Karpas-422 (cell line): Measurements from ENCODE around the gene APP. TPM values are rescaled to one million over a fixed set of nuclear protein-coding genes. Genes with fewer than 3 reads are reported as not detected.
A peak's percentile ranks its signal among the peaks of the same experiment; 100 is the strongest.

Source experiments
- DNase-seq: peaks from one replicate; pipeline ENCODE4 v3.0.0-alpha.2; 2015
- H2AFZ ChIP-seq: fragments of 200-600 bp; sonication (generic); 2 replicates; pipeline ENCODE4 v1.6.1; 2014; ENCODE audit warnings: antibody characterized with exemption, low read length, mixed read lengths
- H3K27ac ChIP-seq: fragments of 200-600 bp; sonication (generic); 2 replicates; pipeline ENCODE4 v1.5.1; 2014; ENCODE audit warnings: mild to moderate bottlenecking, low read length, moderate library complexity
- H3K27me3 ChIP-seq: fragments of 200-600 bp; sonication (generic); 2 replicates; pipeline ENCODE4 v1.6.1; 2014; ENCODE audit warnings: low read length, mixed read lengths
- H3K36me3 ChIP-seq: fragments of 200-600 bp; sonication (generic); 2 replicates; pipeline ENCODE4 v1.6.1; 2014; ENCODE audit warnings: low read length, mixed read lengths; ENCODE audit not compliant: insufficient read depth
- H3K4me1 ChIP-seq: fragments of 200-600 bp; sonication (generic); 2 replicates; pipeline ENCODE4 v1.6.1; 2014; ENCODE audit warnings: mild to moderate bottlenecking, low read length, mixed read lengths
- H3K4me2 ChIP-seq: fragments of 200-600 bp; sonication (generic); 2 replicates; pipeline ENCODE4 v1.6.1; 2014; ENCODE audit warnings: low read length, low read depth, mild to moderate bottlenecking; ENCODE audit not compliant: poor library complexity, severe bottlenecking
- H3K4me3 ChIP-seq: fragments of 200-600 bp; sonication (generic); 2 replicates; pipeline ENCODE4 v1.5.1; 2014; ENCODE audit warnings: mild to moderate bottlenecking, antibody characterized with exemption, low read length, mixed read lengths
- H3K79me2 ChIP-seq: fragments of 200-600 bp; sonication (generic); 2 replicates; pipeline ENCODE4 v1.6.1; 2014; ENCODE audit warnings: mild to moderate bottlenecking, low read length, mixed read lengths
- H3K9ac ChIP-seq: fragments of 200-600 bp; sonication (generic); 2 replicates; pipeline ENCODE4 v1.6.0; 2014; ENCODE audit warnings: low read length
- H3K9me2 ChIP-seq: fragments of 200-600 bp; sonication (generic), shearing (Covaris generic); replicated peaks from 2 replicates; pipeline ENCODE4 v1.6.0; 2014; ENCODE audit warnings: mild to moderate bottlenecking, low read length, moderate library complexity; ENCODE audit not compliant: insufficient read depth
- H3K9me3 ChIP-seq: fragments of 300-700, 200-600 bp; sonication (generic); 2 replicates; pipeline ENCODE4 v1.6.1; 2014; ENCODE audit warnings: low read length, mixed read lengths
- H4K20me1 ChIP-seq: fragments of 200-600 bp; sonication (generic); 2 replicates; pipeline ENCODE4 v1.6.1; 2014; ENCODE audit warnings: mild to moderate bottlenecking, antibody characterized with exemption, low read length, low read depth; ENCODE audit not compliant: insufficient read depth
- total RNA-seq: library from RNA; depleted of rRNA; stranded (reverse); fragments of >200 nt; shearing (Covaris generic); gene quantifications from 2 replicates; pipeline ENCODE4 v1.2.3, GENCODE V29; 2014; ENCODE audit warnings: low replicate concordance

APP gene
- total RNA-seq, 1 experiment from 2014 or later, result not detected

DNA sequence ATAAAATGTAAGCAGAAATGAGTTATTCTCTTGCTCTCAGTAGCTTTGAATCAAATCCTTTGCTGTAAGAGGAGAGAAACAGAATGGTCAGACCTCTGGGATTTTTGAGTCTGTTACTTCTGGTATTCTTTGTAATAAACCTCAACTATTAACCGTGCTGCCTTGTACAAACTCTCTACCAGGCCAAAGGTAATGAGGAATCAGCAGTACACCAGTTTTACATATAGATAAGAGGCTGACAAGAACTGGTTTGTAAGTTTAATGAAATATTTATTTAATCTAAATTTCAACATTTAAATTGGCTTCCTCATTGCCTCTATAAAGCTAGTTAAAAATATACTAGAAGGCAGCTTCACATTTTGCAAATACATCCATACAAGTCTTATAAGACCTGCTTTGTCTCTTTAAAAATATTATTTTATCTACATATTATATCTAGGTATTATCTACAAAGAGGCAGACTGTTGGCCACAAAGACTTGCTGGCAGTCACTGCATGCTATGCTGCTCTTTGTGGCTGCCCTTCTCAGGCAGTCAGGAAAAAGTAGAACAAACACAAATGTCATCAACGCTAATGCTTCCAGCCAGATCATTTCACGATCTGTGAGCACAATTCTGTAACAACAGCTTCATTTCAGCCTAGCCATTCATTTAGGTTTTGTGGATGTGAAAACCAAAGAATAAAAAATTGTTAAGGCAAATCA, 262.8 kb downstream of the APP start:
- Histone ChIP-seq H4K20me1 (no peaks in the 10 kb centered on the region), H3K9ac (no peak overlapping the region), H3K4me2 (no peak overlapping the region), H3K9me3 (no peaks in the 10 kb centered on the region), H3K4me1 (peaks cover 9% of the 10 kb centered on the region), H3K36me3 (no peaks in the 10 kb centered on the region), H3K4me3 (no peak overlapping the region), H3K79me2 (no peaks in the 10 kb centered on the region), H3K27me3 (no peaks in the 10 kb centered on the region), H3K9me2 (no peaks in the 10 kb centered on the region), H3K27ac (no peak overlapping the region), H2AFZ (no peak overlapping the region)
- DNase-seq, result no peak

GRCh38 chr21:25906587-25906986, 264.0 kb downstream of the APP start:
- Histone ChIP-seq H2AFZ (no peak overlapping the region), H4K20me1 (no peaks in the 10 kb centered on the region), H3K9me3 (no peaks in the 10 kb centered on the region), H3K27ac (no peak overlapping the region), H3K4me3 (no peak overlapping the region), H3K79me2 (no peaks in the 10 kb centered on the region), H3K4me2 (no peak overlapping the region), H3K9me2 (no peaks in the 10 kb centered on the region), H3K9ac (no peak overlapping the region), H3K4me1 (peaks cover 9% of the 10 kb centered on the region), H3K36me3 (no peaks in the 10 kb centered on the region), H3K27me3 (no peaks in the 10 kb centered on the region)
- DNase-seq, result no peak

GRCh38 chr21:25905126-25905525, 265.4 kb downstream of the APP start:
- no peaks in the 10 kb centered on the region for H3K9me2 ChIP-seq
- no peaks in the 10 kb centered on the region for H3K9me3 ChIP-seq
- H3K4me1 ChIP-seq, result peaks cover 9% of the 10 kb centered on the region
- no peaks in the 10 kb centered on the region for H3K79me2 ChIP-seq
- no peak overlapping the region for H3K4me2 ChIP-seq
- H3K36me3 ChIP-seq, result no peaks in the 10 kb centered on the region
- H3K27ac ChIP-seq, result no peak overlapping the region
- DNase-seq, result no peak
- H3K4me3 ChIP-seq, result no peak overlapping the region
- no peaks in the 10 kb centered on the region for H4K20me1 ChIP-seq
- H2AFZ ChIP-seq, result no peak overlapping the region
- no peak overlapping the region for H3K9ac ChIP-seq
- no peaks in the 10 kb centered on the region for H3K27me3 ChIP-seq

- no peaks in the 10 kb centered on the region for H3K36me3 ChIP-seq
- no peaks in the 10 kb centered on the region for H4K20me1 ChIP-seq
- H3K9me3 ChIP-seq, result no peaks in the 10 kb centered on the region
- peak overlapping the region; percentile 1 for H3K4me2 ChIP-seq
- H3K9ac ChIP-seq, result no peak overlapping the region
- DNase-seq, result no peak
- no peak overlapping the region for H2AFZ ChIP-seq
- H3K9me2 ChIP-seq, result no peaks in the 10 kb centered on the region
- H3K27me3 ChIP-seq, result no peaks in the 10 kb centered on the region
- H3K4me1 ChIP-seq, result peaks cover 9% of the 10 kb centered on the region
- no peak overlapping the region for H3K4me3 ChIP-seq
- no peaks in the 10 kb centered on the region for H3K79me2 ChIP-seq
- no peak overlapping the region for H3K27ac ChIP-seq
Observed at GRCh38 chr21:25904044-25904695, 266.4 kb downstream of the APP start.

DNA sequence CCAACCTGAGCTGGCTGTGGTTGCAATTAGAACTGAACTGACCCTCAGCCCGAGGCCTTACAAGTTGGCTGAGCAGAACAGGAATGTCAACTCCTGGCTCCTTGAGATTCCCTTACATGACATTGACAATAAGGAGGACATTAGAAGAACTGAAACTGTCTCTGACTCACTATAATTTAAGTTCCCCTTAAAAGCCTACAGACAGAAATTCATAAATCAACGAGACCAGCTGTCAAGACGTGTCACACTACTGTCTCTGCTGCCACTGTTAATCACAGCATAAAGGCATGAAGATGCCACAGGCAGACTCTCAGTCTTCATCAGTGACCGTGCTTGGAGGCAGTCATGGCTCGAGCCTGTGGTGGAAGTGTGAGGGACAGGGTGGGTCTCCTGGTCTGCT, 267.0 kb downstream of the APP start:
- Histone ChIP-seq H3K9me3 (no peaks in the 10 kb centered on the region), H3K4me1 (peaks cover 9% of the 10 kb centered on the region), H3K9me2 (no peaks in the 10 kb centered on the region), H3K36me3 (no peaks in the 10 kb centered on the region), H4K20me1 (no peaks in the 10 kb centered on the region), H2AFZ (no peak overlapping the region), H3K79me2 (no peaks in the 10 kb centered on the region), H3K4me2 (peak overlapping the region; percentile 1), H3K9ac (no peak overlapping the region), H3K27ac (no peak overlapping the region), H3K4me3 (no peak overlapping the region), H3K27me3 (no peaks in the 10 kb centered on the region)
- DNase-seq, result peak; percentile 71

- Histone ChIP-seq H3K27me3 (no peaks in the 10 kb centered on the region), H3K4me2 (no peak overlapping the region), H2AFZ (no peak overlapping the region), H3K4me3 (no peak overlapping the region), H3K27ac (no peak overlapping the region), H3K4me1 (peaks cover 9% of the 10 kb centered on the region), H3K79me2 (no peaks in the 10 kb centered on the region), H3K9me3 (no peaks in the 10 kb centered on the region), H3K36me3 (no peaks in the 10 kb centered on the region), H3K9ac (no peak overlapping the region), H4K20me1 (no peaks in the 10 kb centered on the region), H3K9me2 (no peaks in the 10 kb centered on the region)
- DNase-seq, result no peak
Observed at GRCh38 chr21:25901330-25901979, 269.1 kb downstream of the APP start.

GRCh38 chr21:25898671-25899070, 271.9 kb downstream of the APP start:
- Histone ChIP-seq H3K4me1 (peaks cover 6% of the 10 kb centered on the region), H2AFZ (no peak overlapping the region), H3K27me3 (no peaks in the 10 kb centered on the region), H3K79me2 (no peaks in the 10 kb centered on the region), H3K4me2 (no peak overlapping the region), H3K36me3 (no peaks in the 10 kb centered on the region), H3K4me3 (no peak overlapping the region), H3K9me3 (no peaks in the 10 kb centered on the region), H3K9ac (no peak overlapping the region), H3K27ac (no peak overlapping the region), H4K20me1 (no peaks in the 10 kb centered on the region), H3K9me2 (no peaks in the 10 kb centered on the region)
- DNase-seq, result no peak

DNA sequence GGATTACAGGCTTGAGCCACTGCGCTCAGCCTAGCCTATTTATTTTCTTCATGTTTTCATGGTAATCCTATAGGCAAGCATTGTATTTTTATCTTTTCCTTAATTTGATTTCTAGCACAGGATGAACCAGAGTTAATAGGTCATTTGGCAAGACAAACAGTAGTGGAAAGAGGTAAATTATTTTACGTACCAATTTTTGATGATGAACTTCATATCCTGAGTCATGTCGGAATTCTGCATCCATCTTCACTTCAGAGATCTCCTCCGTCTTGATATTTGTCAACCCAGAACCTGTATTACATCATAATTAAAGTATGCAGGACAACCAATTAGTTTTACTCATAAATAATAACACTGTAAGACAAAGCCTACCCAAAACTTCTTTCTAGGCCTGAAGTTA, 273.2 kb downstream of the APP start:
- no peaks in the 10 kb centered on the region for H3K9me2 ChIP-seq
- H3K36me3 ChIP-seq, result no peaks in the 10 kb centered on the region
- no peaks in the 10 kb centered on the region for H3K27me3 ChIP-seq
- H3K4me2 ChIP-seq, result no peak overlapping the region
- no peak for DNase-seq
- no peaks in the 10 kb centered on the region for H3K9me3 ChIP-seq
- H3K27ac ChIP-seq, result no peak overlapping the region
- no peak overlapping the region for H3K9ac ChIP-seq
- H2AFZ ChIP-seq, result no peak overlapping the region
- no peaks in the 10 kb centered on the region for H3K79me2 ChIP-seq
- 0 out of 2 replicates have a peak, but pooled peaks cover 2% of the 10 kb centered on the region for H3K4me1 ChIP-seq
- H4K20me1 ChIP-seq, result no peaks in the 10 kb centered on the region
- H3K4me3 ChIP-seq, result no peak overlapping the region
